Renal cortical epithelial cell (primary cell): Measurements from ENCODE around the gene UNC93A. TPM values are rescaled to one million over a fixed set of nuclear protein-coding genes. Genes with fewer than 3 reads are reported as not detected.
"Not testable (repeated sequence)": the region's sequence is repeated elsewhere in the genome, so short reads cannot be mapped to it uniquely, and the experiment has no call there.

ENCODE experiments used
- DNase-seq: peaks from one replicate; pipeline ENCODE4 v3.0.0-alpha.2; 2011; ENCODE audit warnings: low read depth
- total RNA-seq: library from RNA; depleted of rRNA; stranded (reverse); fragments of >200 nt; gene quantifications from 2 replicates; pipeline ENCODE4 v1.2.3, GENCODE V29; 2014

UNC93A gene
- total RNA-seq, 1 donor from 2014 or later, result not detected

DNA sequence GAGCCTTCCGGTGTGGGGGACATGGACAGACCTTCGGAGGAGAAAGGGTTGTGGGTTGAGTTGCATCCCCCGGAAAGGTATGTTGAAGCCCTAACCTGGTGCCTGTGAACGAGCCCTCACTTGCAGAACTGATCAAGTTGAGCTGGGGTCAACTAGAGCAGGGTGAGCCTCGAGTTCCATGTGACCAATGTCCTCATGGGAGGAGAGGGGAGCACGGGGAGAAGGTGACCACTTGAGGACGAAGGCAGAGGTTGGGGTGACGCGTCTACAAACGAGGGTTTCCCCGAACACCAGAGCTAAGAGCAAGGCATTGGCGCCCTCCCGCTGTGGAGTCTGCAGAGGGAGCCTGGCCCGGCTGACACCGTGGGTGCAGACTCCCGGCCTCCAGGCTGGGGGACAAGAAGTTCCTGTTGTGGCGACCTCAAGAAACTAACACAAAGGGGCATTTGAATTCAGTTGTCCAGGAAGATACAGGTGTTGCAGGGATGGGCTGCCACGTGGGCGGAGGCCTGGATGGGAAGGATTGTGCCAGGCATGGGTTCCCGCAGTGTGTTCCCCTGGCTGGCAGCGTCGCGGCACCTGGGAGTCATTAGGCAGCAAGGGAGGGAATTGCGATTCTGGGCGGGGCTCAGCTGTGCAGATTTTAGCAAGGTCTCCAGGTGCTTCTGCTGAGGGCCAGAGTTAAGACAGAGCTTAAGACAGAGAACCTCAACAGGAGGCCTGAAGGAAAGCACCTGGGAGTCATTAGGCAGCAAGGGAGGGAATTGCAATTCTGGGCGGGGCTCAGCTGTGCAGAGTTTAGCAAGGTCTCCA lies 20.4 kb upstream of the UNC93A start:
- DNase-seq, result no peak

DNA sequence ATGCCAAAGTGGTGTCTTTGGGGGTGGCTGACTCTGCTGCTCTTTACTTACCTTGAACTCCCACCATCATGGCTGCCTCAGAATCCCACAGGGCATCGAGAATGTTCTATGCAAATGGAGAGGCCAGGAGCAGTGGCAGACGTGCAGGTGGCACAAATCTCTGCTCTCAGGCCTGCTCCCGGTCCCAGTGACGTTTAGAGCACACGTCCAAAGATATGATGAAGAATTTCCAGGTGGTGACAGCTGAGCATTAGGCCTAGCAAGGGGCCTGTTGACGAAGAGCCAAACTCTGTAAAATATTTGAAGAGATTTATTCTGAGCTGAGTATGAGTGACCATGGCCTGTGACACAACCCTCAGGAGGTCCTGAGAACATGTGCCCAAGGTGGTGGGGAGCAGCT lies 19.0 kb upstream of the UNC93A start:
- DNase-seq, result no peak

DNA sequence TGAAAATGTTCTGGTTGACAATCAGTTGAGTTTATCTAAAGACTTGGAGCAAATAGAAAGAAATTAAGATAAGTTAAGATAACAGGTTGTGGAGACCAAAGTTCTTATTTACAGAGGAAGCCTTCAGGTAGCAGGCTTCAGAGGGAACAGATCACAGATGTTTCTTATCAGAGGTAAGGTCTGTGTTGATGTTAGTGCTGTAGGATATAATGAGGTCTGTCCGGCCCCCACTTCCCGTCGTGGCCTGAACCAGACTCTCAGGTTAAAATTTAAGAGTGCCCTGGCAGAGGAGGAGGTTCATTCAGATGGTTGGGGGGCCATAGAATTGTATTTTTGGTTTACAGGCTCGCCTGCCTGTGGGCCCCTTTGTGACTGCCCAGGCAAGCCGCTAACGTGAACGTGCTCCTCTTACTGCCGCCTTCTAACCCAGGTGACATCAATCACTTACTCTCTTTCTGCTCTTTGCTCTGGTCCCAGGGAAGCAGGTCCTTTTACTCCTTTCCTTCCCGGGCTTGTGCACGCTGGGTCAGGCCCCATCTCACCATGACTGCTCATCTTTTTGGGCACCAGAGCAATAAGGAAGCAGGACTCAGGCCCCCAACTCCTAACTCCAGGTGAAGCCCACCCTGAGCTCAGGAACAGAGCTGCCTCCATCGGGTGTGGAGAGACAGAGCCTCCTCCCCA lies 18.3 kb upstream of the UNC93A start:
- DNase-seq, result no peak

DNA sequence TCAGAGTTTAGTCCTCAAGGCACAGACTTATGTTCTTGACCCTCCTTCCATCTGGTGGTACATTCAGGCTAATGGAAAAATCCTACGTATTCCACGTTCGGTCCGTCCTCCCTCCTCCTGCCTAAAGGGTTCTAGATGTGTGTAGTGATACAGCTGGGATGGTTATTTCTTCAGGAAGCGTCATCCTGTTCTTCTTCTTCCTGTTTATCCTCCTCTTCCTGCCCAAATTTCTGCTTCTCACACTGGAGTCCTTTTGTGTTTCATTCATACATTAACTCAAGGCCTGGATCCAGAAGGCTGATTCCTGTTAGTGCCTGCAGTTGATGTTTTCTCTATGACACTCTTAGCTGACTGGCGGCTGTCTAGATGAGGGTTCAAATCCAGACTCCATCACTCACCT lies 16.8 kb upstream of the UNC93A start:
- DNase-seq, result no peak

DNA sequence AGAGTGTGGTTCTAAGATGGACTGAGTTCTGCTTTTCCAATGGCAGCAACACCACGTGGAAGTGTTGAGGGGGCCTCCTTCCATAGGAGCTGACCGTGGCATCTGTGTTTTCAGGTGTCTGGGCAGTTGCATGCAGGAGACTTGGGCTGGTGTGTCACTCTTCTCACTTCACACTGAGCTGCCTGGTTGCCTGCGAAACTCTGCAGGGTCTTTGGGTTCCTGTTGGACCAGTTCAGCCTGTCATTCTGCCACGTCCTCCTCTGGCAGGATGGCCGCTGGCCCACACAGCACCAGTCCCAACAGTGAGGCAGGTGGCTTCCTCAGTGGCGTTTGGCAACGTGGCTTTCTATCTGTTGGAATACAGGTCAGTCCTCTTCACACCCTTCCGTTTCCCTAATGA lies 16.1 kb upstream of the UNC93A start:
- DNase-seq, result no peak

DNA sequence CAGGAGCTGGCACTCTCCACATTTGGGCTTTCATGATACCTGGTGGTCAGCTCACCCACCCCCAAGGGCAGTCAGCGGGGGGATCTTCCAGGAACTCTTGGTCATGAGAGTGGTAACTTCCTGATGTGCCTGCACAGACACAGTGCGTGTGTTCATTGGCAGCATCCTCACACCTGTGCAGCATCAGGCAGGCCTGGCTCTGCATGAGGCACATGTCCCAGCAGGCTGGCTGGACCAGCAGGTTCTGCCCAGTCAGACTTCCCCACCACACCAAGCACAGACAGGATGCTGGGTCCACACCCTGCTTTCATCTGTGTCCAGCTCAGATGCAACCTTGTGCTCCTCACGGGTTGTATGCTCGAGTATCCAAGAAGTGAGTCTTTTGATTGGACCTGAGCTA lies 15.7 kb upstream of the UNC93A start:
- DNase-seq, result no peak

GRCh38 chr6:167276772-167277533 lies 14.2 kb upstream of the UNC93A start:
- DNase-seq, result no peak

DNA sequence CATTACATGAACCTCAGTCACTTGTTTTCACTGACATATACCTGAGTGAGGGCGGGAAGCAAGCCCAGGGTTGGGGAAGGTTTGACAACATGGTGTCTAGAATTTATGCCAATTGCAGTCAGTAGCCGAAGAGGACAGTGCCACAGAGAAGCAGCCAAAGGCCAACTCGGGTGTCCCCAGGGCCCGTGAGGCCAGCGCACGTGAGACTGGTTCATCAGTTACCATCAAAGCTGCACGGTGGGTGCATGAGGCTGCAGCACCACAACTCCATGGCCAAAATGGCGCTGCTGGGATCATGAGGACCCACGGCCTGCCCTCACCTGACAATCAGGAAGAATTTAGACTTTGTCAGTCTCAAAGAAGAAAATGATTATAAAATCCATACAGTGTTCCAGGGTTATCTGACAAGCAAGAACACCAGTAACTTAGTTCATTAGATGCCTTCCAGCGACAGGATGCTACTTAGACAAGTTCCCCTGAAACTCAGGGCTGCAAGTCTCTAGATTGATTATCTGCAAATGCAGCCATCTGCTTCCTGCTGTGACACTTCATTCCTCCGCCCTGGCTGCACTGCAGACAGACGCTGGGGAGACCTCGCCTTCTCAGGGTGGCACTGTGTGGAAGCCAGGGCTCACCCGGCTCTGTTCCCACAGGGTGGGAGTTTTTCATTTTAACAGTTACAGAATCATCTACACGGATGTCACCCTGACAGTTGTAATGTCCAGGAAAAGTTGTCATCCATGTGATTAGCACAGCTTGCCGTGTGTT lies 12.8 kb upstream of the UNC93A start:
- not testable (repeated sequence) for DNase-seq

DNA sequence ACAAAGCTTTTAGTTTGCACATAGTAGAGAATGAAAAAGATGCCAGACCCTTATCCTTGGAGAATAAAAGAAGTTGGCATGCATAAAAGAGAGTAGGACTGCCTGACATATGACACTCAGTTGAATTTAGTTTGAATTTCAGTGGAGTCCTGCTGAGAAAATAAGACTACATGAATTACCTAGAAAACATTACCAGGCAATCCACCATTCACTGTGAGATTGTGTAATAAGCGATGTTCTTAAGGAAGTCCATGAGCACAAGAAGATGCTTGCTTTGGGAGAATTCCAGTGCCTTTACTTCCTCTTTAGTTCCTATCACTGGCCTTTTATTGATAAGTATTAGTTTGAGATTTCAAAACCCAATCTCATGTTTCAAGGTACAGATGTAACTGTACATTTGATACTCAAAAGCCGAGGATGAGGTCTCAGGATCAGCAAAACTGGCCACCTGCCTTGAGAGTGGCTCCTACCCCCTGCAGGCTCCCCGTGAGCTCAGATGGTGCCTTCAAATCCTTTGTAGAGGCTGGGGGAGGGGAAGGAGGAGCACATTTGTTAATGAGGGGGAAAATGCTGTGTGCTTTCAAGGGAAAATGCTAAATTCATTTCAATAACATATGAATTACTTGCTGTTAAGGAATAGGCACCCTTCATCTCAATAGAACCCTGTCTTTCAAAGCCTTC lies 11.2 kb upstream of the UNC93A start:
- DNase-seq, result no peak

- DNase-seq, result not testable (repeated sequence)
Observed at GRCh38 chr6:167280466-167280865, 10.6 kb upstream of the UNC93A start.

DNA sequence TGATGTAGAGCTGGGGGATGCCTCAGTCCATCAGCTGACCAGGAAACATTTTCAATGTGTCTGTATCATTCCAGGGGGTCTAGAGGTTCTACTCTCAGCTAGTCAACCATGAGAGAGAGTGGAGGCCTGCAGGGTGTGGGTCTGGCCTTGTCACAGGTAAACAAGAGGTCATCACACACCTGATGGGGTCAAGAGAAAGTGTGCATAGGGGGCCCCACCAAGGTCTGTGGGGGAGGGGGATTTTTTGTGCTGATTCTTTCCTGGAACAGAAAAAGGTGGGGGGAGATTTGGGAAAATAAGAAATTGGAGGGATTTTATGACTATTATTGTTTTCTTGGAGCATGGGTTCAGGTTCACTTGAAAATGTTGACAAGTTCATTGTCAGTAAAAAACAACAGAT lies 8.9 kb upstream of the UNC93A start:
- no peak for DNase-seq

- not testable (repeated sequence) for DNase-seq
Observed at GRCh38 chr6:167284565-167284964, 6.5 kb upstream of the UNC93A start.

GRCh38 chr6:167285077-167285770 lies 5.9 kb upstream of the UNC93A start:
- no peak for DNase-seq

- no peak for DNase-seq
Observed at GRCh38 chr6:167287513-167288048, 3.5 kb upstream of the UNC93A start.

- peak; percentile 14 for DNase-seq
Observed at GRCh38 chr6:167288591-167289225, 2.4 kb upstream of the UNC93A start.

DNA sequence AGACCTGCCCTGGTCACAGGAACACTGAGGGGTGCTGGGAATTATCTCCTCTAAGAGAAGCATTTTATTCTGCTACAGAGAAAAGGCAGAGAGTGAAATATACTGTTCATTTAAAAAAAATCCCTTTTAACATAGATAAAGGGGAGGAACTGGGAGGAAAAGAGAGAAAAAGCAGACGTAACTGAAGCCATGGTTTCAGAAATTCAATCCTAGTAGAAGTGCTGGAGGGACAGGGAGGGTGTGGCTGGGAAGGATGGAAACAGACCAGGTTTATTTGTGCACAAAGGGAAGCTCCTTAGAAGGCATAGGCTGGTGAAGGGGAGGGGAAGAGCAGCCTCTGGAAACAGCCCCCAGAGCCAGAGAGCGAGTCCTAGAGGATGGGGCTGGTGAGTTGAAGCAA lies 1.8 kb upstream of the UNC93A start:
- not testable (repeated sequence) for DNase-seq

GRCh38 chr6:167291623-167292300 lies 647 bp downstream of the UNC93A start:
- DNase-seq, result no peak

GRCh38 chr6:167292301-167293087 lies 1.4 kb downstream of the UNC93A start:
- peak; percentile 17 for DNase-seq
